Measurements from ENCODE around the gene RAVER2. TPM values are rescaled to one million over a fixed set of nuclear protein-coding genes. Genes with fewer than 3 reads are reported as not detected.

Gene RAVER2
- total RNA-seq, 1 donor from 2014 or later: 3.5 TPM

DNA sequence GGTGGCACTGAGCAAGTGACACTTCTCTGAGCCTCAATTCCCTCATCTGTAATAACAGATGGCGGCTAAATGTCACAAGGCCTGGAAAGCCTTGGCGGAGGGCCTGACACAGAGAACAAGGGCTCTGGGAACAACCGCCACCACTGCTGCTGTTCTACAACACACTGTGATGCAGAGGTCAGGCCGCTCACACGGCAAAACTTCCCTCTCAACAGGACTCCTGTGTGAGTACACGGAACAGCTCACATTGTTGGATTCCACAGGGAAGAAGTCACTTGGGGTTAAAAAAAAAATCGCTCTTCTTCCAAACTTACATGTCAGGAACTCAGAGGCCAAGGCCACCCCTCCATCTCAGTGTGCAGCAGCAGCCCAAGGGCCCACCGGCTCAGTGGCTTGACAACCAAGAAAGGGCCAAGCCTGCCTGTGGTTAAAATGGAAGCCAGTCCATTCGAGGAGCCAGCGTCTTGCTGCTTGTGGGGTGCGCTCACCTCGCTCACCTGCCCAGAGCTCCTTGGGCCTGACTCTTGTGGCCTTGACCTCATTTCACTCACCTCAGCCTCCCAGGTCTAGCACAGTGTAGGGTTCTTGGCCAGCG lies 101.1 kb downstream of the RAVER2 start:
- DNase-seq (ENCODE audit: low spot score): no peak

DNA sequence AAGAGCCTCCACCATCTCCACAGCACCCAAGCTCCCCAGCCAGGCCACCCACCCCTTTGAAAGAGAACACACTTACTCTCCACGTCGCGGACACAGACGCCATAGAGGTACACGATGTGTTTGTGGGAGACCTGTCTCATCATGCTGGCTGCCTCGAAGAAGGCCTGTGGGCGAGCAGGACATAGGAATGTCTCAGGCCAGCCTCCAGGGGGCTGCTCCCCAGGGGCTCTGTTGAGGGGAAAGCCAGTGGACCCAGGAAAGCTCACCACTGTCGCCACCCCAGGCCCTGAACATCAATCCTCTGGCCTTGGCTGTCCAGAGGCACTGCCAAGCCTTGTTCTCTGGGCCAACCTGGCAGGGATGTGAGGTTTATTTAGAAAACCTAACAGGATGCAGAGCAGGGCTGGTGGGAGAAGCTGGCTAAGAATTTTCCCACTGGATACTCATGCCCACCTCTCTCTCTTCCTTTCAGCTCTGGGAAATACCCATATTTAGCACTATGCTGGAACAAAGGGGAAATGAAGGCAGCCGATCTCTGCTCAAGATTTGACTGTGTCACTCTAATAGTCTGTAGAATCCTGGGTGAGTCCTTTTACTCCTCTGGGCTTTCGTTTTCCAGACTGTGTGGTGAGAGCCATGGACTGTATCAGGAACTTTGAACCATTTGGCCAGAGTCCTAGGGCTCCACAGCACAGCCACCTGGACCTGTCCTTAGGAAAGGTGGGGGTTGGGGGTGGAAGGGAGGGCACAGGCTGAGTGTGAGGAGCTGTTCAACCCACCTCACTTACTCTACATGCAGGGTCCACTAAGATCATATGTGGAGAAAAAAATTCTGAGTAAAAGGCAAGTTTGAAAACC lies 101.9 kb downstream of the RAVER2 start:
- no peak for DNase-seq (ENCODE audit: low spot score)

- DNase-seq (ENCODE audit: low spot score): no peak
Measured at GRCh38 chr1:64847666-64848065, 102.8 kb downstream of the RAVER2 start.

- no peak for DNase-seq (ENCODE audit: low spot score)
Measured at GRCh38 chr1:64848136-64848535, 103.3 kb downstream of the RAVER2 start.

- no peak for DNase-seq (ENCODE audit: low spot score)
Measured at GRCh38 chr1:64848803-64849202, 103.9 kb downstream of the RAVER2 start.

GRCh38 chr1:64849942-64850341 lies 105.1 kb downstream of the RAVER2 start:
- DNase-seq (ENCODE audit: low spot score): no peak

GRCh38 chr1:64850846-64851245 lies 106.0 kb downstream of the RAVER2 start:
- DNase-seq (ENCODE audit: low spot score): no peak

DNA sequence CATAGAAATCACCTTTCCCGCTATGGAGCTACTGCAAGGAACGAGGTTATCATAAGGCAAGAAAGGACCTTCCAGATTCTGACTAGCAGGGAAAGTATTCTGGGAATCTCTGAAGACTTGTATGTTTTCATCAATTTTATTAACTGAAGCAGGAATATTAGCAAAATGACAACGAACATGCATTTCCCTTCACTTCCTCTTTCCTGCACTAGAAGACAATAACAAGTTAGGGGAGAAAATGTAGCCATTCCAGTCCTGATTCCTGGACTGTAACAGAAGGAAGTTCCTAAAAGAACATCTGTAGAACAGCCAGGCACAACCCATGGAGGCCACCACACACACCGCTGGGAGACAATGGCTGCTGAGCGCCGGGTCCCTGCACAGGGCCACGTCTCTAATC lies 106.8 kb downstream of the RAVER2 start:
- DNase-seq (ENCODE audit: low spot score): no peak

- no peak for DNase-seq (ENCODE audit: low spot score)
Measured at GRCh38 chr1:64854674-64855073, 109.8 kb downstream of the RAVER2 start.

- DNase-seq (ENCODE audit: low spot score): no peak
Measured at GRCh38 chr1:64855557-64855956, 110.7 kb downstream of the RAVER2 start.

DNA sequence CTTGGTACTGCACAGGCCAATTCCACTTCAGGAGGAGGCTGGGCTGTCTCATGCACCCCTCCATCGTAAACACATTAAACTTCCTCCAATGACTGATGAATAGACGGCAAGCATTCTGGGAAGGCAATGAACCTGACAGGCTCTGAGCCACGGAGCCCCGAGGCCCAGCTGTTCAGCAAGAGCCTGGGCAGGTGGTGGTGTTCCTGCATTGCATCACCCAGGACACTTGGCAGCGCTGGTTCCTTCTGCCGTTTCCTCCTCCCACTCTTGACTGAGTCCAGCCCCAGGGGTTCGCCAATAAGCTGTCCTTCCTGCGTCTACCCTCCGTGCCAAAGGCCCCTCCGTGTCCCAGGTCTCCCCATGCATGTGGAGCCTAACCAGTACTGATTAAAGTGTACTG lies 111.7 kb downstream of the RAVER2 start:
- no peak for DNase-seq (ENCODE audit: low spot score)

- DNase-seq (ENCODE audit: low spot score): no peak
Measured at GRCh38 chr1:64857347-64857746, 112.5 kb downstream of the RAVER2 start.

DNA sequence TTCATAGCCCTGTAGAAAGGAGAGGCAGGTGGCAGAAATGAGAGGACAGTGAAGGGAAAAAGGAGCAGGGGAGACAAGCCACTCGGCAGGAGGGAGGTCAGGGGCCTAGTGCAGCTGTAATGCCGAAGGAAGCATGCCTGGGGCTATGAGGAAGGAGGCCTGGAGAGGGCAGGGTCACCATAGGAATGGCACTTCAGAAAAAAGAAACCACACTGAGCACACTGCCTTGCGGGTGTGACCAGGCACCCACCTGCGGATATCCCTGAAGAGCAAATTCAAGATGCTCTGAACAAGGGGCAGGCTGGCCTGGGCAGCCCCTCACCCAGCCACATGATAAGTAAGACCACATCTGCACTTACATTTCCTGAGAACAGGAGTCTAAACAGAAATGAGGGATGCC lies 116.7 kb downstream of the RAVER2 start:
- peak; percentile 37 for DNase-seq (ENCODE audit: low spot score)

DNA sequence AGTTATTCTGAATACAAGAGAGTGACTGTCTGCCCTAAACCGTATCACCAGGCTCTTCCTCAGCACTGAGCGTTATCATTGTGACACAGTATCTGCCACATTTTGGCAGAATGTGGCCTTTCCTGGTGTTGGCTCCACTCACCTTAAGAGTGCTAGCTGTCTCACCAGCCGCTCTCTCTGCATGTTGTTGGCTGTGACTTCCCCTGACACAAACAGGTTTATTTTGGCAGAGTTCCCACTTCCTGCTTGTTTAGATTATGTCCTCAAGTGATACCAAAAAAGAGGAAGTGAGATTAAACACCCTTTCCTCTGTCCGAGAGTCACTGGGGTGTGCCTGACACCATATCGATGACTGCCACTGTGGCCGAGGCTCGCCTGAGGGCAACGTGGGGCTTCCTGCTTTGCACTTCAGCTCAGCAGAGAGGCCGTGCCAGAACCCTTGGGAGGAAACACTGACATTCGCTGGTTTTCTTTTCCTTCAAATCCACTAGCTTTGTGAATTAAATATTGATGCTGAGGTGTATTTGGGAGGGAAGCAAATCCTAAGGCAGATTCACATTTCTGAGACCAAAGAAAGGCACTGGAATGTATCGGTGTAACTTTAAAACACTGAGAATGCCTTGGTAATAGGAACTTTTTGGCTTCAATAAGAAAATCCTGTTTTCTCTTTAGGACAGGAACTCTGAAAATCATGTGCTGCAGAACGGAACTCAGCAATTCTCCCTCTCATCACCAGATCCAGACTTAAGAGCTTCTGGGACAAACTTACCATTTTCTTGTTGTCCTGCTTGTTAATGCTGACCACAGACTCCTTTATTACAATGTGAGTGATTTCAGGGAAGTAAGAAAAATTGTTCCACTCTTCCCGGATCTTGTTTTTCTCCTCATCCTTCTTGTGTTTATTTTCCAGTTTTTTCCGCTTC lies 119.4 kb downstream of the RAVER2 start:
- no peak for DNase-seq (ENCODE audit: low spot score)

GRCh38 chr1:64865105-64865757 lies 120.4 kb downstream of the RAVER2 start:
- no peak for DNase-seq (ENCODE audit: low spot score)

DNA sequence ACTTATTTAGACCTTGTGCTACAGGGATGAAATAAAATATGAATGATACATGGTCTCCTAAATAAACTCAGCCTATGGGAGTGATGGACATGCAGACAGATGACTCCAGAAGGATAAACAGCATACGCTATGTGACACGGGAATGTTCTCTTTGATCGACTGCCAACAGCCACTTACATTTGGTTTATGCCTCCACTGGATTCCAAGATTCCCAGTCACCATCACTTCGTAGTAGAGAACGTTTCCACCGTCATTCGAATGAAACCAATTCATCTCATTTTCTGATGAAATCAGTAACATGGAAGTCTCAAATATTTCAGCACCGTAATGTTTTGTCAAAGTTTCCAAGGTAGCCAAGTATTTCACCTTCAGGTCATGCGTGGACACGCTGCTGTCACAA lies 121.8 kb downstream of the RAVER2 start:
- no peak for DNase-seq (ENCODE audit: low spot score)

DNA sequence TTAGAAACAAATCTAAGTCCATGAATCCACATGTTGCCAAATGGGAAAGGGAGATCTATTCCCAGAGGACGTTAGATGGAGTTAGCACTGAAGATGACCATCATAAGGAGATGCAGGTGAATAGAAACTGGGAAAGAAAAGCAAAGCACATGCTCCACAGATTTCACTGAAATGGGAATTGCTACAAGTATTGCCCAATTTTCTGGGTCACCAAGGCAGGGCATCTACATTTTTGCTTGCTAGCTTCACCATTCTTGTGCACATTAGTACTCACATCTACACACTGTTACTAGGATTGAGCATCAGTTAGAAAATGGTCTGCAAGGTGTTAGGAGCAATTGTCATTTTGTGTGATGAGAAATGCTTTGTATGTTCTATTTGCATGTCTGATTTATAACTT lies 122.4 kb downstream of the RAVER2 start:
- DNase-seq (ENCODE audit: low spot score): no peak

DNA sequence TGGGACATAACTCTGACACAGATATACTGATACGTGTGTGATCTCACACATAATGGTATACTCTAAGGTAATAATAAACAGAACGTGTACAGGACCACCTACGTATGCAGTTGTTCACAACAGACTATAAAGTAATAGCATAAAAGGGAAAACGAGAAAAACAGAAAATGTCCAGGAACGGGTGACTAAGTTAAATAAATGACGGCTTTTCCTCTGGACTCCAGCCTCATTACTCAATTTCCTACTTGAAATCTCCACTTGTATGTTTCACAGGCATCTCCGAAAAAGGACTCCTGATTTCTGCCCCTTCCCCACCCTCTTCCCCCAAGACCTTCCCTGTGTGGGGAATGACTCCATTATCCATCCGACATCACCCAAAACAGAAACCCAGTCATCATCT lies 126.4 kb downstream of the RAVER2 start:
- no peak for DNase-seq (ENCODE audit: low spot score)

- DNase-seq (ENCODE audit: low spot score): no peak
Measured at GRCh38 chr1:64872067-64872466, 127.2 kb downstream of the RAVER2 start.

- DNase-seq (ENCODE audit: low spot score): no peak
Measured at GRCh38 chr1:64873576-64873975, 128.7 kb downstream of the RAVER2 start.

GRCh38 chr1:64874666-64875065 lies 129.8 kb downstream of the RAVER2 start:
- DNase-seq (ENCODE audit: low spot score): no peak
